Gastroesophageal sphincter (tissue), 3 donors: Measurements from ENCODE around the gene LRRIQ1.

Experiments used
- CTCF ChIP-seq, 4 experiments: fragments of 200-600 bp in 2 of 4; fragments of 450-650 bp in 2 of 4; sonication (generic) in 1 of 4; IDR thresholded peaks; one replicate each; pipeline ENCODE4 v1.5.1; 2017 to 2019; ENCODE audit warnings: antibody characterized with exemption in 4 of 4, mild to moderate bottlenecking in 2 of 4, moderate library complexity in 2 of 4
- POLR2A ChIP-seq, 2 donors: fragments of 450-650 bp; IDR thresholded peaks; one replicate each; pipeline ENCODE4 v1.6.1; 2017; ENCODE audit warnings: antibody characterized with exemption in 2 of 2, mild to moderate bottlenecking in 2 of 2, moderate library complexity in 1 of 2
- POLR2AphosphoS5 ChIP-seq: sonication (generic); formaldehyde crosslinking; IDR thresholded peaks from one replicate; pipeline ENCODE4 v1.6.1; 2017; ENCODE audit warnings: antibody characterized with exemption

DNA sequence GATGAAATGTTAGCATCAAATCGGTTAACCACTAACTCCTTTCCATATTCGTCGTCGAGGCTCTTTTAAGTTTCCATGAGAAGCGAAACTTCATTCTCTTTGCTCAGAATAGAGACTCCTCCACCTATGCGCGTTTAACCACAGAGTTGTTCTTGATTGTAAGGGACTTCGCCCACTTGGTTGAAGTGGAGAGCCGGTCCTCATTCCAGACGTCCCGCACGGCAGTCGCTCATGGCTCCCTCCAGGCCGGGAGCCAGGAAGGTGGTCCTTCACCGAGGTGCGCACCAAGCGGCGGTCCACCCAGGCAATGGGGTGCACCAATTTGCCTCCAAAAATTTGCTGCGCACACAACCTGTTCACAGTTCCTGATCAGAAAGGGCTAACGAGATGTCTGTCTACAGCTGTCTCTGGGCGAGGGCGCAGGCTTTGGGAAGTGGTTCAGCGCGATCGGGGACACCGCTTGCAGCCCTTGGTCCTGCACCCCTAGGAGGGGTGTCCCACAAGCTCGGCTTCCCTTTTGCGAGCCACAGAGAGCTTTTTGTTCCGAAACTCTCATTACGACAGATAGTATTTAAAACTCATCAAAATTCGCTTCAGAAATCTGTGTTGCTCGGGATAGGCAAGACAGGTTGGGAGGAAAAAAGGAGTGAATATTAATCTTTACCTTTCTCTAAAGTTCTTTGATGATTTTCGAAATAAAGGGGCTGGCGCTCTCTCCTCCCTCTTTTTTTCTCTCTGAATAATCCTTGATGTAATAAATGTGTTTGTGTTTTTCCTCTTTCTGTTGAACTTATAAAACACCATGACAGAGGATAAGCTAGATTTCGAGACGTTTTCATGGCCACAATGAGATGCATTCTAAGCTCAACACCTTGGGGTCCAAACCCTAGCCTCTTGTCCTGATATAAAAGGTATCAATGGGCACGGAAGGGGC, 237.5 kb downstream of the LRRIQ1 start:
- no peak for TF ChIP-seq CTCF (IDR thresholded peaks at IDR 0.05)
- TF ChIP-seq POLR2A (IDR thresholded peaks at IDR 0.05), result no peak
- TF ChIP-seq POLR2AphosphoS5, result no peak
